H9 (cell line): ENCODE data around the gene SCN1B. TPM values are rescaled to one million over a fixed set of nuclear protein-coding genes. Genes with fewer than 3 reads are reported as not detected.
A peak's percentile ranks its signal among the peaks of the same experiment; 100 is the strongest.

Experiments used
- DNase-seq: peaks from one replicate; pipeline ENCODE4 v3.0.0-alpha.2; 2017
- H2AFZ ChIP-seq: one replicate; pipeline ENCODE4 v1.6.1; 2013; ENCODE audit warnings: mild to moderate bottlenecking, low read length, control low read depth, moderate library complexity
- H2AK5ac ChIP-seq: 2 replicates; pipeline ENCODE4 v1.6.1; 2013; ENCODE audit warnings: low read length, control low read depth, mixed read lengths; ENCODE audit not compliant: insufficient read length
- H2BK120ac ChIP-seq: one replicate; pipeline ENCODE4 v1.6.1; 2013; ENCODE audit warnings: low read depth, mild to moderate bottlenecking, low read length, control low read depth, inconsistent platforms; ENCODE audit not compliant: poor library complexity, severe bottlenecking
- H2BK12ac ChIP-seq: 2 replicates; pipeline ENCODE4 v1.6.1; 2013; ENCODE audit warnings: low read length, control low read depth, mixed read lengths, low read depth; ENCODE audit not compliant: insufficient read length
- H2BK15ac ChIP-seq: 2 replicates; pipeline ENCODE4 v1.6.1; 2013; ENCODE audit warnings: low read depth, low read length, control low read depth
- H2BK20ac ChIP-seq: one replicate; pipeline ENCODE4 v1.6.1; 2013; ENCODE audit warnings: low read depth, mild to moderate bottlenecking, low read length, control low read depth, inconsistent platforms; ENCODE audit not compliant: poor library complexity, severe bottlenecking
- H2BK5ac ChIP-seq: 2 replicates; pipeline ENCODE4 v1.6.1; 2013; ENCODE audit warnings: low read length, control low read depth, mixed read lengths; ENCODE audit not compliant: insufficient read length
- H3K14ac ChIP-seq: 2 replicates; pipeline ENCODE4 v1.6.1; 2013; ENCODE audit warnings: low read length, control low read depth; ENCODE audit not compliant: insufficient read depth
- H3K18ac ChIP-seq: 2 replicates; pipeline ENCODE4 v1.6.1; 2013; ENCODE audit warnings: low read depth, mild to moderate bottlenecking, mixed read lengths, low read length, control low read depth; ENCODE audit not compliant: insufficient read length
- H3K23ac ChIP-seq: 2 replicates; pipeline ENCODE4 v1.6.1; 2013; ENCODE audit warnings: low read length, control low read depth, mixed read lengths, low read depth; ENCODE audit not compliant: insufficient read length
- H3K23me2 ChIP-seq: 2 replicates; pipeline ENCODE4 v1.6.1; 2013; ENCODE audit warnings: low read depth, mild to moderate bottlenecking, mixed read lengths, low read length, control low read depth; ENCODE audit not compliant: insufficient read length, poor library complexity, severe bottlenecking
- H3K27ac ChIP-seq: 2 replicates; pipeline ENCODE4 v1.5.1; 2013; ENCODE audit warnings: low read length, control low read depth, mixed read lengths, low read depth; ENCODE audit not compliant: insufficient read length
- H3K27me3 ChIP-seq: 2 replicates; pipeline ENCODE4 v1.6.1; 2013; ENCODE audit warnings: low read length, control low read depth, inconsistent platforms; ENCODE audit not compliant: insufficient read depth
- H3K4ac ChIP-seq: 2 replicates; pipeline ENCODE4 v1.6.1; 2013; ENCODE audit warnings: low read depth, mild to moderate bottlenecking, control low read depth, inconsistent platforms, low read length, moderate library complexity
- H3K4me1 ChIP-seq: 2 replicates; pipeline ENCODE4 v1.6.1; 2013; ENCODE audit warnings: low read length, control low read depth, inconsistent platforms; ENCODE audit not compliant: insufficient read depth
- H3K4me2 ChIP-seq: 2 replicates; pipeline ENCODE4 v1.6.1; 2013; ENCODE audit warnings: low read length, control low read depth, mixed read lengths; ENCODE audit not compliant: insufficient read length, insufficient read depth
- H3K56ac ChIP-seq: 2 replicates; pipeline ENCODE4 v1.6.1; 2013; ENCODE audit warnings: low read depth, mild to moderate bottlenecking, mixed read lengths, low read length, control low read depth; ENCODE audit not compliant: insufficient read length
- H3K79me1 ChIP-seq: 2 replicates; pipeline ENCODE4 v1.6.1; 2013; ENCODE audit warnings: low read depth, mild to moderate bottlenecking, moderate library complexity, low read length, control low read depth, inconsistent platforms; ENCODE audit not compliant: insufficient read depth, poor library complexity, severe bottlenecking
- H3K79me2 ChIP-seq: 2 replicates; pipeline ENCODE4 v1.6.1; 2013; ENCODE audit warnings: low read length, control low read depth, inconsistent platforms; ENCODE audit not compliant: insufficient read depth
- H3K9ac ChIP-seq: 2 replicates; pipeline ENCODE4 v1.6.1; 2013; ENCODE audit warnings: low read length, control low read depth, mixed read lengths; ENCODE audit not compliant: insufficient read length; ENCODE audit errors: extremely low read depth
- H3K9me3 ChIP-seq: one replicate; pipeline ENCODE4 v1.6.1; 2013; ENCODE audit warnings: low read depth, low read length, inconsistent platforms; ENCODE audit not compliant: control insufficient read depth
- H3T11ph ChIP-seq: one replicate; pipeline ENCODE4 v1.6.1; 2013; ENCODE audit warnings: mild to moderate bottlenecking, low read length, control low read depth, inconsistent platforms
- H4K20me1 ChIP-seq: one replicate; pipeline ENCODE4 v1.6.1; 2013; ENCODE audit not compliant: control insufficient read depth, insufficient read length, insufficient read depth
- H4K5ac ChIP-seq: 2 replicates; pipeline ENCODE4 v1.6.1; 2013; ENCODE audit warnings: low read depth, mild to moderate bottlenecking, mixed read lengths, low read length, control low read depth; ENCODE audit not compliant: insufficient read length
- H4K8ac ChIP-seq: replicated peaks from 2 replicates; pipeline ENCODE4 v1.6.1; 2013; ENCODE audit warnings: low read length, control low read depth, mixed read lengths, low read depth; ENCODE audit not compliant: insufficient read length
- H4K91ac ChIP-seq: 2 replicates; pipeline ENCODE4 v1.6.1; 2013; ENCODE audit warnings: low read depth, mild to moderate bottlenecking, moderate library complexity, mixed read lengths, low read length, control low read depth; ENCODE audit not compliant: insufficient read length
- H3K27ac Mint-ChIP-seq, 3 experiments: 2 replicates in 2 of 3; 3 replicates in 1 of 3; pipeline ENCODE4 v1.8.0; 2020 to 2021; ENCODE audit warnings: mixed read lengths in 3 of 3, mild to moderate bottlenecking in 1 of 3, moderate library complexity in 1 of 3
- H3K27me3 Mint-ChIP-seq: 2 replicates; pipeline ENCODE4 v1.8.0; 2021; ENCODE audit warnings: low read depth, mild to moderate bottlenecking, moderate library complexity, mixed read lengths
- H3K36me3 Mint-ChIP-seq, 3 experiments: 2 replicates in 2 of 3; 3 replicates in 1 of 3; pipeline ENCODE4 v1.8.0; 2020 to 2021; ENCODE audit warnings: low read depth in 3 of 3, mixed read lengths in 3 of 3; ENCODE audit not compliant: insufficient read depth in 1 of 3
- H3K4me1 Mint-ChIP-seq, 2 experiments: 2 replicates each; pipeline ENCODE4 v1.8.0; 2020; ENCODE audit warnings: mixed read lengths in 2 of 2
- H3K4me3 Mint-ChIP-seq, 2 experiments: 2 replicates in 1 of 2; 3 replicates in 1 of 2; pipeline ENCODE4 v1.8.0; 2020 to 2021; ENCODE audit warnings: mild to moderate bottlenecking in 2 of 2, mixed read lengths in 2 of 2, moderate library complexity in 1 of 2
- H3K9me3 Mint-ChIP-seq, 2 experiments: 2 replicates in 1 of 2; 3 replicates in 1 of 2; pipeline ENCODE4 v1.8.0; 2020; ENCODE audit warnings: mild to moderate bottlenecking in 2 of 2, mixed read lengths in 2 of 2, moderate library complexity in 1 of 2
- CTCF ChIP-seq: fragments of 200-600 bp; sonication (generic); conservative IDR thresholded peaks from 3 replicates; pipeline ENCODE4 v1.8.0; 2021; ENCODE audit warnings: antibody characterized with exemption, mild to moderate bottlenecking
- WGBS: extraction: QIAGEN DNeasy Blood & Tissue Kit; methylation state at CpG from one replicate; pipeline ENCODE4 v1.1.7; 2013; ENCODE audit warnings: missing lambda C conversion rate, low lambda C conversion rate, mixed read lengths; ENCODE audit not compliant: insufficient read length; ENCODE audit errors: extremely low coverage; 5-methylcytosine and 5-hydroxymethylcytosine counted together
- total RNA-seq: library from RNA; stranded (reverse); gene quantifications from 2 replicates; pipeline ENCODE4 v1.2.1, GENCODE V29; 2021

SCN1B gene
- total RNA-seq, 1 experiment from 2014 or later: 3.8 TPM

- no peak for TF ChIP-seq CTCF
- H3T11ph ChIP-seq: no peak overlapping the region
- Mint-ChIP-seq H3K27me3 (peaks cover 3% of the 10 kb centered on the region; the same call in 1 of the 2 replicates), H3K4me1 (peaks cover 9 to 18% of the 10 kb centered on the region in 2 experiments), H3K27ac (peak overlapping the region in 2 of 3 experiments; percentile 7 to 66; a peak in 1 of 7 replicates), H3K9me3 (peaks cover 0 to 3% of the 10 kb centered on the region in 2 experiments; a peak in 4 of 5 replicates), H3K36me3 (0 out of 7 replicates have a peak, but pooled peaks cover 0 to 4% (median 0%) of the 10 kb centered on the region in 3 experiments), H3K4me3 (no peak overlapping the region)
- H3K79me2 ChIP-seq: no peaks in the 10 kb centered on the region
- WGBS: no CpG with 5 or more reads among the region's 6 CpGs
- H2BK20ac ChIP-seq: no peak overlapping the region
- H2BK5ac ChIP-seq: no peak overlapping the region
- H3K14ac ChIP-seq: no peak overlapping the region
- no peak overlapping the region for H3K4me2 ChIP-seq
- no peak overlapping the region for H3K4ac ChIP-seq
- no peak overlapping the region for H3K23ac ChIP-seq
- no peak overlapping the region for H4K8ac ChIP-seq
- no peak overlapping the region for H2BK15ac ChIP-seq
- no peak overlapping the region for H3K56ac ChIP-seq
- no peak overlapping the region for H2BK12ac ChIP-seq
- no peak overlapping the region for H2AK5ac ChIP-seq
- H4K20me1 ChIP-seq: peaks cover 2% of the 10 kb centered on the region
- no peaks in the 10 kb centered on the region for H3K27me3 ChIP-seq
- no peak overlapping the region for H4K5ac ChIP-seq
- H3K18ac ChIP-seq: no peak overlapping the region
- no peak overlapping the region for H2AFZ ChIP-seq
- no peak overlapping the region for H4K91ac ChIP-seq
- H3K27ac ChIP-seq: no peak overlapping the region
- no peaks in the 10 kb centered on the region for H3K9me3 ChIP-seq
- H3K4me1 ChIP-seq: no peaks in the 10 kb centered on the region; the same call in 1 of the 2 replicates
- H2BK120ac ChIP-seq: no peak overlapping the region
- H3K23me2 ChIP-seq: no peaks in the 10 kb centered on the region
- H3K9ac ChIP-seq: no peak overlapping the region
- no peaks in the 10 kb centered on the region for H3K79me1 ChIP-seq
- no peak for DNase-seq
These were observed 55.7 kb downstream of the SCN1B start for GRCh38 chr19:35085947-35086346.
